Tibial artery (tissue), 4 donors: ENCODE results near the gene TYRP1.

Source experiments
- DNase-seq, 2 donors: peaks; one replicate each; pipeline ENCODE4 v3.0.0-alpha.2; 2019
- H3K27ac ChIP-seq, 2 donors: fragments of 200-600 bp; sonication (generic) in 1 of 2; 1 replicate in 1 of 2; 2 replicates in 1 of 2; pipeline ENCODE4 v1.5.1; 2018 to 2019; ENCODE audit warnings: mild to moderate bottlenecking in 1 of 2
- H3K27me3 ChIP-seq, 2 donors: fragments of 200-600 bp; sonication (generic) in 1 of 2; one replicate each; pipeline versions ENCODE4 v1.5.1 to v1.6.0; 2016 to 2019
- H3K36me3 ChIP-seq, 3 donors: fragments of 200-600 bp; sonication (generic) in 2 of 3; one replicate each; pipeline ENCODE4 v1.5.1; 2016 to 2019; ENCODE audit warnings: mild to moderate bottlenecking in 2 of 3
- H3K4me1 ChIP-seq, 4 donors: fragments of 200-600 bp; sonication (generic) in 2 of 4; 1 replicate in 3 of 4; 2 replicates in 1 of 4; pipeline ENCODE4 v1.5.1; 2016 to 2019
- H3K4me3 ChIP-seq, 2 donors: fragments of 200-600 bp; sonication (generic) in 1 of 2; 1 replicate in 1 of 2; 2 replicates in 1 of 2; pipeline ENCODE4 v1.5.1; 2018 to 2019; ENCODE audit warnings: mild to moderate bottlenecking in 2 of 2
- H3K9me3 ChIP-seq, 3 donors: fragments of 200-600 bp; sonication (generic) in 1 of 3; one replicate each; pipeline ENCODE4 v1.5.1; 2016 to 2019
- CTCF ChIP-seq, 2 experiments: fragments of 200-600 bp in 1 of 2; fragments of 450-650 bp in 1 of 2; IDR thresholded peaks; one replicate each; pipeline ENCODE4 v1.5.1; 2017 to 2019; ENCODE audit warnings: antibody characterized with exemption in 2 of 2, mild to moderate bottlenecking in 1 of 2, moderate library complexity in 1 of 2
- intact Hi-C: fragments of 100-400 bp; cut with DNase I; formaldehyde crosslinking; loops from one replicate; pipeline ENCODE4 v1.15.0; 2023; ENCODE audit warnings: low total_unique reads

The TYRP1 gene

GRCh38 chr9:12740845-12741244, 47.7 kb downstream of the TYRP1 start:
- TF ChIP-seq CTCF (IDR thresholded peaks at IDR 0.05) = no peak
- H3K4me3 ChIP-seq = no peak overlapping the region
- H3K27ac ChIP-seq = no peak overlapping the region
- intact Hi-C loops = no loop called here
- no peaks in the 10 kb centered on the region for H3K4me1 ChIP-seq
- no peaks in the 10 kb centered on the region for H3K27me3 ChIP-seq
- no peak for DNase-seq
- no peaks in the 10 kb centered on the region for H3K36me3 ChIP-seq
- no peaks in the 10 kb centered on the region for H3K9me3 ChIP-seq

- Histone ChIP-seq H3K36me3 (no peaks in the 10 kb centered on the region), H3K27me3 (no peaks in the 10 kb centered on the region), H3K4me1 (no peaks in the 10 kb centered on the region), H3K9me3 (no peaks in the 10 kb centered on the region), H3K4me3 (no peak overlapping the region), H3K27ac (no peak overlapping the region)
- intact Hi-C loops = no loop called here
- no peak for TF ChIP-seq CTCF (IDR thresholded peaks at IDR 0.05)
- no peak for DNase-seq
Observed at GRCh38 chr9:12748016-12748415, 54.8 kb downstream of the TYRP1 start.

- H3K27me3 ChIP-seq = no peaks in the 10 kb centered on the region
- TF ChIP-seq CTCF (IDR thresholded peaks at IDR 0.05) = no peak
- no peaks in the 10 kb centered on the region for H3K9me3 ChIP-seq
- no peaks in the 10 kb centered on the region for H3K4me1 ChIP-seq
- H3K4me3 ChIP-seq = no peak overlapping the region
- no peak for DNase-seq
- no peak overlapping the region for H3K27ac ChIP-seq
- H3K36me3 ChIP-seq = no peaks in the 10 kb centered on the region
- intact Hi-C loops = no loop called here
Observed at GRCh38 chr9:12748954-12749353, 55.8 kb downstream of the TYRP1 start.

GRCh38 chr9:12753931-12754330, 60.7 kb downstream of the TYRP1 start:
- Histone ChIP-seq H3K4me3 (no peak overlapping the region), H3K27me3 (no peaks in the 10 kb centered on the region), H3K4me1 (peaks cover 0 to 7% (median 0%) of the 10 kb centered on the region in 4 donors), H3K36me3 (no peaks in the 10 kb centered on the region), H3K27ac (no peak overlapping the region), H3K9me3 (no peaks in the 10 kb centered on the region)
- intact Hi-C loops = no loop called here
- no peak for TF ChIP-seq CTCF (IDR thresholded peaks at IDR 0.05)
- no peak for DNase-seq

GRCh38 chr9:12759761-12760160, 66.6 kb downstream of the TYRP1 start:
- no peaks in the 10 kb centered on the region for H3K36me3 ChIP-seq
- no peaks in the 10 kb centered on the region for H3K9me3 ChIP-seq
- DNase-seq = no peak
- H3K4me3 ChIP-seq = no peak overlapping the region
- peaks cover 0 to 24% (median 3%) of the 10 kb centered on the region in 4 donors for H3K4me1 ChIP-seq
- intact Hi-C loops = no loop called here
- H3K27ac ChIP-seq = peak overlapping the region; percentile 45 to 51
- no peak for TF ChIP-seq CTCF (IDR thresholded peaks at IDR 0.05)
- H3K27me3 ChIP-seq = no peaks in the 10 kb centered on the region
